ENCODE data around the gene RNASE13.

RNASE13 gene

GRCh38 chr14:21034707-21035106 is at the start of gene RNASE13:
Gene RNASE13, minus strand, starts transcription at chr14:21034807. Its CDS starts 519 bp downstream, at chr14:21034288.
- no peaks in the 10 kb centered on the region for H3K9me3 ChIP-seq (ENCODE audit: control insufficient read depth, insufficient read depth, low read depth, low read length)
- H3K27ac ChIP-seq (ENCODE audit: low read depth, low read length) = no peak within 1 kb of the TSS
- H3K36me3 ChIP-seq (ENCODE audit: control insufficient read depth, insufficient read depth, low read length) = no peaks in the 10 kb centered on the region
- H3K27me3 ChIP-seq (ENCODE audit: control insufficient read depth, insufficient read depth, low read length) = peaks cover 5% of the 10 kb centered on the region; the same call in 1 of the 2 replicates
- peaks cover 14% of the 10 kb centered on the region for H3K4me1 ChIP-seq (ENCODE audit: control insufficient read depth, insufficient read depth, low read length)
- no peak within 1 kb of the TSS for H3K4me3 ChIP-seq (ENCODE audit: low read depth, low read length)
- H3K9ac ChIP-seq (ENCODE audit: low read length) = no peak within 1 kb of the TSS

- H3K4me1 ChIP-seq (ENCODE audit: control insufficient read depth, insufficient read depth, low read length) = no peaks in the 10 kb centered on the region
- no peak overlapping the region for H3K27ac ChIP-seq (ENCODE audit: low read depth, low read length)
- peaks cover 82% of the 10 kb centered on the region for H3K36me3 ChIP-seq (ENCODE audit: control insufficient read depth, insufficient read depth, low read length)
- no peak overlapping the region for H3K9ac ChIP-seq (ENCODE audit: low read length)
- H3K4me3 ChIP-seq (ENCODE audit: low read depth, low read length) = no peak overlapping the region
- no peaks in the 10 kb centered on the region for H3K9me3 ChIP-seq (ENCODE audit: control insufficient read depth, insufficient read depth, low read depth, low read length)
- no peaks in the 10 kb centered on the region for H3K27me3 ChIP-seq (ENCODE audit: control insufficient read depth, insufficient read depth, low read length)
These were observed 49.8 kb upstream of the RNASE13 start for GRCh38 chr14:21084396-21084795.

- Histone ChIP-seq H3K9ac (ENCODE audit: low read length) (no peak overlapping the region), H3K4me1 (ENCODE audit: control insufficient read depth, insufficient read depth, low read length) (no peaks in the 10 kb centered on the region), H3K36me3 (ENCODE audit: control insufficient read depth, insufficient read depth, low read length) (peaks cover 83% of the 10 kb centered on the region), H3K4me3 (ENCODE audit: low read depth, low read length) (no peak overlapping the region), H3K9me3 (ENCODE audit: control insufficient read depth, insufficient read depth, low read depth, low read length) (no peaks in the 10 kb centered on the region), H3K27ac (ENCODE audit: low read depth, low read length) (no peak overlapping the region), H3K27me3 (ENCODE audit: control insufficient read depth, insufficient read depth, low read length) (no peaks in the 10 kb centered on the region)
These were observed 49.1 kb upstream of the RNASE13 start for GRCh38 chr14:21083565-21084325.

GRCh38 chr14:21081521-21082142 is 47.0 kb upstream of the RNASE13 start:
- Histone ChIP-seq H3K9ac (ENCODE audit: low read length) (no peak overlapping the region), H3K36me3 (ENCODE audit: control insufficient read depth, insufficient read depth, low read length) (peaks cover 92% of the 10 kb centered on the region), H3K9me3 (ENCODE audit: control insufficient read depth, insufficient read depth, low read depth, low read length) (no peaks in the 10 kb centered on the region), H3K27ac (ENCODE audit: low read depth, low read length) (no peak overlapping the region), H3K27me3 (ENCODE audit: control insufficient read depth, insufficient read depth, low read length) (no peaks in the 10 kb centered on the region), H3K4me1 (ENCODE audit: control insufficient read depth, insufficient read depth, low read length) (no peaks in the 10 kb centered on the region), H3K4me3 (ENCODE audit: low read depth, low read length) (no peak overlapping the region)

- Histone ChIP-seq H3K9ac (ENCODE audit: low read length) (no peak overlapping the region), H3K4me1 (ENCODE audit: control insufficient read depth, insufficient read depth, low read length) (no peaks in the 10 kb centered on the region), H3K27me3 (ENCODE audit: control insufficient read depth, insufficient read depth, low read length) (no peaks in the 10 kb centered on the region), H3K27ac (ENCODE audit: low read depth, low read length) (no peak overlapping the region), H3K4me3 (ENCODE audit: low read depth, low read length) (no peak overlapping the region), H3K36me3 (ENCODE audit: control insufficient read depth, insufficient read depth, low read length) (peaks cover 93% of the 10 kb centered on the region), H3K9me3 (ENCODE audit: control insufficient read depth, insufficient read depth, low read depth, low read length) (no peaks in the 10 kb centered on the region)
These were observed 44.1 kb upstream of the RNASE13 start for GRCh38 chr14:21078726-21079125.

- Histone ChIP-seq H3K4me3 (ENCODE audit: low read depth, low read length) (no peak overlapping the region), H3K27ac (ENCODE audit: low read depth, low read length) (no peak overlapping the region), H3K9ac (ENCODE audit: low read length) (no peak overlapping the region), H3K9me3 (ENCODE audit: control insufficient read depth, insufficient read depth, low read depth, low read length) (no peaks in the 10 kb centered on the region), H3K27me3 (ENCODE audit: control insufficient read depth, insufficient read depth, low read length) (no peaks in the 10 kb centered on the region), H3K4me1 (ENCODE audit: control insufficient read depth, insufficient read depth, low read length) (no peaks in the 10 kb centered on the region), H3K36me3 (ENCODE audit: control insufficient read depth, insufficient read depth, low read length) (peaks cover 96% of the 10 kb centered on the region)
These were observed 43.7 kb upstream of the RNASE13 start for GRCh38 chr14:21078287-21078686.

GRCh38 chr14:21077672-21078071 is 43.1 kb upstream of the RNASE13 start:
- Histone ChIP-seq H3K27ac (ENCODE audit: low read depth, low read length) (no peak overlapping the region), H3K9me3 (ENCODE audit: control insufficient read depth, insufficient read depth, low read depth, low read length) (no peaks in the 10 kb centered on the region), H3K27me3 (ENCODE audit: control insufficient read depth, insufficient read depth, low read length) (no peaks in the 10 kb centered on the region), H3K9ac (ENCODE audit: low read length) (no peak overlapping the region), H3K4me1 (ENCODE audit: control insufficient read depth, insufficient read depth, low read length) (no peaks in the 10 kb centered on the region; the same call in 1 of the 2 replicates), H3K4me3 (ENCODE audit: low read depth, low read length) (no peak overlapping the region), H3K36me3 (ENCODE audit: control insufficient read depth, insufficient read depth, low read length) (peaks cover 97% of the 10 kb centered on the region)

GRCh38 chr14:21075719-21076437 is 41.3 kb upstream of the RNASE13 start:
- no peak overlapping the region for H3K27ac ChIP-seq (ENCODE audit: low read depth, low read length)
- H3K9ac ChIP-seq (ENCODE audit: low read length) = no peak overlapping the region
- peaks cover 9% of the 10 kb centered on the region for H3K4me1 ChIP-seq (ENCODE audit: control insufficient read depth, insufficient read depth, low read length)
- no peaks in the 10 kb centered on the region for H3K9me3 ChIP-seq (ENCODE audit: control insufficient read depth, insufficient read depth, low read depth, low read length)
- H3K4me3 ChIP-seq (ENCODE audit: low read depth, low read length) = no peak overlapping the region
- no peaks in the 10 kb centered on the region for H3K27me3 ChIP-seq (ENCODE audit: control insufficient read depth, insufficient read depth, low read length)
- H3K36me3 ChIP-seq (ENCODE audit: control insufficient read depth, insufficient read depth, low read length) = peaks cover 79% of the 10 kb centered on the region

GRCh38 chr14:21074398-21075272 is 40.0 kb upstream of the RNASE13 start:
- Histone ChIP-seq H3K4me1 (ENCODE audit: control insufficient read depth, insufficient read depth, low read length) (peaks cover 9% of the 10 kb centered on the region), H3K27me3 (ENCODE audit: control insufficient read depth, insufficient read depth, low read length) (no peaks in the 10 kb centered on the region), H3K36me3 (ENCODE audit: control insufficient read depth, insufficient read depth, low read length) (peaks cover 67% of the 10 kb centered on the region), H3K9me3 (ENCODE audit: control insufficient read depth, insufficient read depth, low read depth, low read length) (no peaks in the 10 kb centered on the region), H3K4me3 (ENCODE audit: low read depth, low read length) (no peak overlapping the region), H3K27ac (ENCODE audit: low read depth, low read length) (no peak overlapping the region), H3K9ac (ENCODE audit: low read length) (no peak overlapping the region)

GRCh38 chr14:21073921-21074320 is 39.3 kb upstream of the RNASE13 start:
- Histone ChIP-seq H3K36me3 (ENCODE audit: control insufficient read depth, insufficient read depth, low read length) (peaks cover 60% of the 10 kb centered on the region), H3K9ac (ENCODE audit: low read length) (no peak overlapping the region), H3K9me3 (ENCODE audit: control insufficient read depth, insufficient read depth, low read depth, low read length) (no peaks in the 10 kb centered on the region), H3K4me3 (ENCODE audit: low read depth, low read length) (no peak overlapping the region), H3K27ac (ENCODE audit: low read depth, low read length) (no peak overlapping the region), H3K4me1 (ENCODE audit: control insufficient read depth, insufficient read depth, low read length) (peaks cover 9% of the 10 kb centered on the region), H3K27me3 (ENCODE audit: control insufficient read depth, insufficient read depth, low read length) (peaks cover 3% of the 10 kb centered on the region; the same call in 1 of the 2 replicates)
